Activated CD4-positive, alpha-beta T cell treated with anti-CD3 and anti-CD28 coated beads for 48 hours (primary cell): ENCODE measurements around the gene KIRREL1.

Experiments used
- DNase-seq: peaks from one replicate; pipeline ENCODE4 v3.0.0-alpha.2; 2020

Gene KIRREL1

GRCh38 chr1:158077411-158078256 is 84.2 kb downstream of the KIRREL1 start:
- DNase-seq = no peak

DNA sequence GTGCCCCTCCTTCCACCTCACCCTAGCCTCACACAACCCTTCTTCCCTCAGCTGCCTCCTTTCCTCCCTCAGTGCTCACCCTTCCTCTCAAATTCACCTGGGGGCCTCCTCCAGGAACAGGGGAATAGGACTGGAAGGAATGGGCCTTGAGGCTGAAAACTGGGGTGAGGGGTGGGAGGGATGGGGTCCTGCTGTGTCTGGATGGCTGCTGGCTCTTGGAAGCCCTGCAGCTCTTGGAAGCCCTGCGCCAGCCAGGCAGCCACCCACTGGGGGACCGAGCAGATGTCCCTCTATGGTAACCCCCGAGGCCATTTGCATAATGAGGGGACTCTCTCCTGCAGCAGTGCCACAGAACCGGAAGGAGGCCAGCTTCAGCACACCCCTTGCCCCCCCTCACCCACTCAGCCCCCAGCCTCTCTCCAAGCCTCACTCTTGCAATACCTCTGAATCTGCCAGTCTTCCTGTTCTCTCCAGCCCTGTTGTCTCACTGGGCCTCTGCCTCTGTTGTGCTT is 85.2 kb downstream of the KIRREL1 start:
- DNase-seq = no peak

DNA sequence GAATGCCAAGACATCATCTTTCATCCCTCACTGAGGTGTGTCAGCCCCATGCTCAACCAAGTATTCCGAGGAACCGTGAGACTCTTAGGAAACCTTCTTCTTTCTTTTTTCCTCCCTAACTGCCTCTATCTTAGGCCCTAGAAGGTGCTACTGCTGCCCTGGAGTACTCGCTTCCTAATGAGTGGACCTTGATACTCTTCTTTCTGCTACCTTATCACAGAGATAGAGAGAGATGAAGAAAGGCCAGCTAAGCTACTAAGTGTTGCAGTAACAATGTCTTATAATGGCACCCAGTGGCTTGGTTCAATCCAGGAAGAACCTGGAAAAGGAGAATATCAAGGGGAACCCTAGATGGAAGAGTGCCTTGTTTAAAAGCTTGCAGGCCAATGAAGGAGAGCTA is 86.6 kb downstream of the KIRREL1 start:
- DNase-seq = no peak

- DNase-seq = no peak
These were observed 90.9 kb downstream of the KIRREL1 start for GRCh38 chr1:158084336-158084735.

DNA sequence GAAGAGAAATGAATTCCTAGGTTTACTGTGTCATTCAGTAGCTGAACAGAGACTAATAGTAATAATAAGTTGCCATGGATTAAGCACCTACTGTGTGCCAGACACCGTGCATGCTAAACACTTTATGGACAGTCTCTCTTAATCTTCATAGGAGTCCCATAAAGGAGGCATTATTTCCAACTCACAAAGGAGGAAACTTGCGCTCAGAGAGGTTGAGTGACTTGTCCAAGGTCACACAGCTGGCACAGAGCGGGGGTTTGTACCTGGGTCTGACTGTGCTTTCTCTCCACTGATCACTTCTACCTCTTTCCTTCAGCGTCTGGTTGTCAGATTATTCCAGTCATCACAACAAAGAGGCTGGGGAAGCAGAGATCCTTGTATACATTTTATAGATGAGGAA is 91.3 kb downstream of the KIRREL1 start:
- DNase-seq = no peak

GRCh38 chr1:158087320-158087927 is 94.0 kb downstream of the KIRREL1 start:
- DNase-seq = peak; percentile 50

GRCh38 chr1:158089476-158089875 is 96.0 kb downstream of the KIRREL1 start:
- DNase-seq = no peak

DNA sequence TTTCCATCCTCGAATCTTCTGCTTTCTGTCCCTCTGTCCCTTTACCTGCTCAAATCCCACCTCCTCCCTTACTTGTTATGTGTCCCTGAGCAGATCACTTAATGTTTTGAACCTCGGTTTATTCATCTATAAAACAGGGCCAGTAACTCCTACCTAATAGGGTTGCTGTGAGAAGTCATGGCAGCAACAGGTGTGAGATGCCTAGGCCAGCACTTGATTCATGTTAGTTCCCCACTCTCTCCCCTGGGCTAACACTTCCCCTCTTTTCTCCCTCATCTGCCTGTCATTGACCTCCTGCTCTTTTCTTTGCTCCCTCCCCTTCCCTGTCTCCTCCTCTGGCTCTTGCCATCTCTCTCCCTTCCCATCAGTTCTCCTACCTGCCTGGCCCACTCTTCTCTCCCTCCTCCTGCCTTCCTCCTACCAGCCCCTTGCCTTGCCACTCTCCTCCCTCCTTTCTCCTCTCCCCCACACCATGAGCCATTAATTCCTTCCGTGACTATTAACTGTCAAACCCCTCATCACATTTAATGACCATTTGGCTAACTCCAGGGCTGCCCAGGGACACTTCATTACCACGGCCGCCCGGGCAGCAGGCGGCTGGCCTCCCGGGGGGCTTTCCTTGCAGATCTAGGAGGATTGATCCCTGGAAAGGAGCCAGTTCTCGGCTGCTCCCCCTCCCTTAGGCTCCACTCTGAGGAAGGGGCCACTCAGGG is 96.6 kb downstream of the KIRREL1 start:
- no peak for DNase-seq

DNA sequence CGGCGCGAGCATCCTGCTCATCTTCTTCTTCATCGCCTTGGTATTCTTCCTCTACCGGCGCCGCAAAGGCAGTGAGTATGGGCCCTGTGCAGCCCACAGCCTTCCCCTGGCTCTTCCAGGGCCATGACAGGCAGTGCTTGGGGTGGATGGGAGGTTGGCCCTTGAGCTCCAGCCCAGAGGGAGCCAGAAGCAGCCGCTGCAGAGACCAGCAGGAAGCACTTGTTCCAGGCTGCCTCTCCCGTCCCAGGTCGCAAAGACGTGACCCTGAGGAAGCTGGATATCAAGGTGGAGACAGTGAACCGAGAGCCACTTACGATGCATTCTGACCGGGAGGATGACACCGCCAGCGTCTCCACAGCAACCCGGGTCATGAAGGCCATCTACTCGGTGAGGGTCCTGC is 99.9 kb downstream of the KIRREL1 start:
- no peak for DNase-seq

DNA sequence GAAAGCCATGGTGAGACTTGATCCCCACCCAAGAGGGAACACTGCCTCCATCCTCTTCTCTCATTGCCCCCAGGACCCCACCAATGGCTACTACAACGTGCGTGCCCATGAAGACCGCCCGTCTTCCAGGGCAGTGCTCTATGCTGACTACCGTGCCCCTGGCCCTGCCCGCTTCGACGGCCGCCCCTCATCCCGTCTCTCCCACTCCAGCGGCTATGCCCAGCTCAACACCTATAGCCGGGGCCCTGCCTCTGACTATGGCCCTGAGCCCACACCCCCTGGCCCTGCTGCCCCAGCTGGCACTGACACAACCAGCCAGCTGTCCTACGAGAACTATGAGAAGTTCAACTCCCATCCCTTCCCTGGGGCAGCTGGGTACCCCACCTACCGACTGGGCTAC is 101.1 kb downstream of the KIRREL1 start:
- no peak for DNase-seq

- DNase-seq = peak; percentile 41
These were observed 102.4 kb downstream of the KIRREL1 start for GRCh38 chr1:158095737-158096335.

- DNase-seq = no peak
These were observed 104.8 kb downstream of the KIRREL1 start for GRCh38 chr1:158098256-158098655.

DNA sequence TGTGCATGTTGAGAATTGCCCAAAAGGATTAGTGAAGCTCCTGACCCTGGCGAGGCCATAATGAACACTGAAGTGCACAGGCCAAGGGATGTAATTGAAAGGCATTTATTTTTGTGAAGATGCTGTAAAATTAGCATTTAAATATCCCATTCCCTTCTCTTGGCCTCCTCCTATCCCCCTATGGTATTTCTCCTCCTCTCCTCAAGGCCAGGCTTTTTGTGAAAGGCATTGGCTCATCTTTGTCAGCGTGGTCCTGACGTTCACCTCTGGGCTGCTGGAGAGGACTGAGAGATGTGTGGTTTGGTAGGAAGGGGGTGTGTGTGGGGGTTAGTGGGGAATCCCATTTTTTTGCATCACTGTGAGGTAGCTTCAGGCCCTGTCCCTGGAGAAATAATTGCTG is 105.7 kb downstream of the KIRREL1 start:
- DNase-seq = no peak

DNA sequence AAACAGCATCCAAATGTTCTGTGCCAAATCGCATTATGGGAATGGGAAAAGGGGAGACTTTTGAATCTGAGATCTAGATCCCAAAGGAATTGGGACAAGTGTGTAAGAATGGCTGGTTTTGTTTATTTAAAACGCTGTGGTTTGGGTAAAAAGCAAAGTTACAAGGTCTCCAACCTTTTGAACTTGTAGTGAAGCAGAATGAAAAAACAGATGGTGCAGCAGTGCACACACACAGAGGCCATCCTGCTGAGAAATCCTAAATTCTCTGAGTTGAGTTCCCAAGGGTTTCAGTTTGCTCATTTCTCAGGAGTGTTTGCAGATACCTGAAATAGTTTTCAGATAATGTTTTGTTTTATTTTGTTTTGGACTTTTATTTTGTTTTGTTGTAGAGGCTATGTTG is 107.1 kb downstream of the KIRREL1 start:
- no peak for DNase-seq

- no peak for DNase-seq
These were observed 108.0 kb downstream of the KIRREL1 start for GRCh38 chr1:158101455-158101854.

GRCh38 chr1:158101927-158102326 is 108.5 kb downstream of the KIRREL1 start:
- DNase-seq = no peak

GRCh38 chr1:158102881-158103674 is 109.6 kb downstream of the KIRREL1 start:
- no peak for DNase-seq

DNA sequence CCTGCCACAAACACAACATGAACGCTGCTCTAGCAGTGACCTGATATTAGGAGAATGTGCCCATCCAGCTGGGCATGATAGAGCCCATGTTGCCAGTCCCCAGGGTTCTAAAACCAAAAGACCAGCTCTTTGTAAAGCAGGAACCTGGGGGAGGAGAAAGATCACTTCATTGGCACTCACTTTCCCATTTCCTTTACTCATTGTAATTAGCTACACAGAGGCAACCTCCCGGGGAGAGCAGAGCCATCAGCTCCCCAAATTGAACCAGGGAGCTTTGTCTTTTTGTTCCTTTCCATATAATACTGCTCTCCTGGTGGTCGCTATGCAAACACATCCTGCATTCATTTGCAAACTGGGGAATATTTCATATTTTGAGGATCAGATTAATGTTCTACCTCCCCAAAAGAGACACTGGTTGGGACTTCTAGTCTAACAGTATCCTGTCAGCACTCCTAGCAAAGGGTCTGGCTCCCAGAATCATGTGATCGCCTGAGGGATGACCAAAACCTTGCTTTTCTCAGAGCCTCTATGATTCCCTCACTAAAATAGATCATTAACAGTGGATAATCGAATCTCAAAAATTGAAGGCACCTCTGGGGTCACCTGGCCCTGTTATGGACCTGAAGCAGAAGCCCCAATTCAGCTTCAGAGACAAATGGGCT is 110.5 kb downstream of the KIRREL1 start:
- no peak for DNase-seq

GRCh38 chr1:158104891-158105290 is 111.4 kb downstream of the KIRREL1 start:
- no peak for DNase-seq

DNA sequence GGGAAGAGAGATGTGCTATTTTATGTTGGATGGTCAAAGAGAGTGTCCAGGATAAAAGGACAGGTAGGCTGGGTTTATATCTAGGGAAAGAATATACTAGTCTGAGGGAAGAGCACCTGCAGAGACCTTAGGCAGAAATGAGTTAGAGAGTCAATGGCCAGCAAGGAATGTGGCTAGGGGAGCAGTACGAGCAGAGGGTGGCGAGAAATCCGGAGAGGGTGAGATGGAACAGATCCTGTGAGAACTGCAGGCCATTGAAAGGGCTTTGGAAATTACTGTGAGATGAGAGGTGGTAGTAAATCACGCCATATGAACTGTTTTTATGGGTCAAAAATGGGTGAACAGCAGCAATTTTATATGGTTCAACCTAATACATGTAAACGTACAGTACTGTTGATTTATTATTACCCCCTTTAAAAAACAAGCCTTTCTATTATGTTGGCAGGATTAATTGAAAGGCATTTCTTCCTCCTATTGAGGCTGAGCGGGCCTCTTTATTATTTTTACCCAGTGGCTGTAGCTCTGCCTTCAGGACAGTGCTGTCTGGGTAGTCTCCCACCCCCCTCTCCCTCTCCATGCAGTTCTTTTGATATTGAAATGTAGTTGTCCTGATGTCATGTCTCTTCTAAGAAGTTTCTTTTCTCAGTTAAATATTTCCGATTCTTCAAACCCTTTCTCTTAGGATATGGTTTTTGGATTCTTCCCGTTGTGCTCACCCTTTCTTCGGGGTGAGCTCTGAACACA is 112.1 kb downstream of the KIRREL1 start:
- DNase-seq = no peak

- DNase-seq = no peak
These were observed 114.5 kb downstream of the KIRREL1 start for GRCh38 chr1:158107916-158108315.
